BJ (cell line): ENCODE measurements around the gene HSF4. TPM values are rescaled to one million over a fixed set of nuclear protein-coding genes. Genes with fewer than 3 reads are reported as not detected.

ENCODE experiments used
- CTCF ChIA-PET: fragments of 350-600 bp; formaldehyde crosslinking; extraction: SDS; loops from one replicate; lab custom pipeline; 2021; ENCODE audit warnings: antibody characterized with exemption, inconsistent platforms; lab: Yijun Ruan, JAX
- POLR2A ChIA-PET: fragments of 300-600 bp; sonication (Branson Sonifier 250); formaldehyde crosslinking; extraction: SDS; loops from one replicate; lab custom pipeline; 2021; ENCODE audit warnings: antibody characterized with exemption; lab: Charles Lee
- DNase-seq: peaks from one replicate; pipeline ENCODE4 v3.0.0-alpha.2; 2011; ENCODE audit warnings: low read depth
- H3K27me3 ChIP-seq: 2 replicates; pipeline ENCODE4 v1.6.0; 2011; ENCODE audit warnings: low read length; ENCODE audit not compliant: control insufficient read depth, insufficient read depth
- H3K36me3 ChIP-seq: 2 replicates; pipeline ENCODE4 v1.5.1; 2011; ENCODE audit warnings: low read length; ENCODE audit not compliant: control insufficient read depth, insufficient read depth
- H3K4me3 ChIP-seq: 2 replicates; pipeline ENCODE4 v1.5.1; 2011; ENCODE audit warnings: low read depth, mild to moderate bottlenecking, control low read depth, low read length
- CTCF ChIP-seq: IDR thresholded peaks from 2 replicates; pipeline ENCODE4 v1.5.1; 2011; ENCODE audit warnings: low read depth, mild to moderate bottlenecking, control low read depth, inconsistent platforms, low read length, moderate library complexity; ENCODE audit not compliant: insufficient read depth
- polyA plus RNA-seq: library from polyadenylated mRNA; depleted of rRNA; stranded (reverse); fragments of >200 nt; gene quantifications from 2 replicates; pipeline ENCODE4 v1.2.3, GENCODE V29; 2011

The HSF4 gene
- polyA plus RNA-seq, 1 experiment: 4.1 TPM

- Histone ChIP-seq H3K4me3 (no peak overlapping the region), H3K36me3 (peaks cover 2% of the 10 kb centered on the region; the same call in 1 of the 2 replicates), H3K27me3 (no peaks in the 10 kb centered on the region)
- no peak for DNase-seq
- no peak for TF ChIP-seq CTCF
- ChIA-PET POLR2A (no interaction called here), CTCF (interaction anchor here (0.7 to 5.7 kb wide), 56 partner anchors 9 to 295 kb away, joined by 3 to 118 read pairs (median 6); partner anchors contain the start of genes CES3, ELMO3, EXOC3L1 and HSF4)
Observed at GRCh38 chr16:67154578-67155294, 9.8 kb upstream of the HSF4 start.

GRCh38 chr16:67155295-67156142 lies 9.0 kb upstream of the HSF4 start:
- ChIA-PET POLR2A (interaction anchor here (0.6 kb wide), 1 partner anchor 97 kb away, joined by 3 read pairs; no protein-coding TSS in a partner anchor), CTCF (interaction anchor here (0.6 to 5.7 kb wide), 57 partner anchors 8 to 341 kb away, joined by 3 to 118 read pairs (median 5); partner anchors contain the start of genes CES3, ELMO3, EXOC3L1 and HSF4)
- H3K4me3 ChIP-seq: no peak overlapping the region
- no peaks in the 10 kb centered on the region for H3K27me3 ChIP-seq
- peak; percentile 64 for TF ChIP-seq CTCF
- DNase-seq: no peak
- 0 out of 2 replicates have a peak, but pooled peaks cover 1% of the 10 kb centered on the region for H3K36me3 ChIP-seq

- CTCF ChIA-PET: interaction anchor here (0.9 to 5.7 kb wide), 18 partner anchors 13 to 212 kb away, joined by 3 to 118 read pairs (median 16); partner anchors contain the start of gene NOL3
- Histone ChIP-seq H3K4me3 (no peak overlapping the region), H3K27me3 (no peaks in the 10 kb centered on the region), H3K36me3 (0 out of 2 replicates have a peak, but pooled peaks cover 1% of the 10 kb centered on the region)
- no peak for TF ChIP-seq CTCF
- POLR2A ChIA-PET: interaction anchor here (0.6 kb wide), 1 partner anchor 18 kb away, joined by 3 read pairs; no protein-coding TSS in a partner anchor
- DNase-seq: no peak
Observed at GRCh38 chr16:67156143-67156844, 8.3 kb upstream of the HSF4 start.

- no peak for DNase-seq
- no peaks in the 10 kb centered on the region for H3K27me3 ChIP-seq
- ChIA-PET POLR2A (interaction anchor here (0.6 kb wide), 1 partner anchor 17 kb away, joined by 3 read pairs; no protein-coding TSS in a partner anchor), CTCF (interaction anchor here (0.6 to 5.7 kb wide), 11 partner anchors 18 to 272 kb away, joined by 3 to 118 read pairs (median 4); no protein-coding TSS in a partner anchor)
- no peak for TF ChIP-seq CTCF
- 0 out of 2 replicates have a peak, but pooled peaks cover 1% of the 10 kb centered on the region for H3K36me3 ChIP-seq
- no peak overlapping the region for H3K4me3 ChIP-seq
Observed at GRCh38 chr16:67157106-67157748, 7.3 kb upstream of the HSF4 start.
